ENCODE data around the gene SURF1. TPM values are rescaled to one million over a fixed set of nuclear protein-coding genes. Genes with fewer than 3 reads are reported as not detected.

SURF1 gene
- total and polyA plus RNA-seq, 9 of the 15 experiments (the other 6 are each of a cell fraction or from before 2014, with no cell fraction given): 16.1 to 31.3 (median 20.9) TPM

DNA sequence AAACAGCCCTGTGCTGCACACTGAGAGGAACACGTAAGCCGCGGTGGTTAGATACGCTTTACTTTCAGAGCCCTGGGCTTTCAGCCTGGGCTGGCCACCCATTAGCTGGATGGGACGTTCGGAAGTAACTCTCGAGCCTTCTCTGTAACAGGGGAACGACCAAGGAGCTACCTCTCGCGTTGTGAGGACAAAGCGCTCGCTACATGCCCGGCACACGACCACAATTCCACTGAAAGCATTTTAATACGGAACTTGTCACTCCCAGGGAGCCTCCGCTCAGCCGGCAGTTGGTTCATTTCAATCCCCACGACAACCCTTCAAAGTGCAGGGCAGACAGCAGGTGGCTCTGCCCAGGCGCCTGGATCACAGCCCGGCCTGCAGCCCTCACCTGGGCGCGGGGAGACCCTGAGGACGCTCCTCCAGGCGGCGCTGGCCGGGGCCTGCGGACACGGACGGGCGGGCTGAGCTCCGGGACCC lies 368 bp downstream of the SURF1 start:
- in situ Hi-C loops (cut with MboI): no loop called here
- Histone ChIP-seq H3K4me2 (ENCODE audit: insufficient read depth, low read length) (peak overlapping the region; percentile 86), H3K4me3 (peak overlapping the region; percentile 67), H3K79me2 (ENCODE audit: control insufficient read depth, insufficient read depth, low read length) (peaks cover 37% of the 10 kb centered on the region), H3K27me3 (ENCODE audit: control insufficient read depth in 2 of 2, insufficient read depth in 2 of 2, low read length in 2 of 2) (no peaks in the 10 kb centered on the region), H3K9ac (ENCODE audit: insufficient read depth in 1 of 2, low read depth in 2 of 2, low read length in 2 of 2) (peak overlapping the region; percentile 80 to 96), H3K9me1 (ENCODE audit: control insufficient read depth, insufficient read depth, low read length) (no peaks in the 10 kb centered on the region), H3K4me1 (replicated peaks in 1 of 2; ENCODE audit: control insufficient read depth in 2 of 2, insufficient read depth in 2 of 2, low read length in 2 of 2) (peaks cover 17 to 45% of the 10 kb centered on the region in 2 experiments; a peak in 4 of 5 replicates), H4K20me1 (replicated peaks; ENCODE audit: control insufficient read depth, insufficient read depth, low read length) (peaks cover 36% of the 10 kb centered on the region), H3K27ac (ENCODE audit: extremely low read depth, low read depth, low read length) (peak overlapping the region; percentile 48), H3K9me3 (replicated peaks; ENCODE audit: control insufficient read depth, insufficient read depth, low read depth, low read length) (no peaks in the 10 kb centered on the region), H2AFZ (ENCODE audit: low read depth, low read length) (no peak overlapping the region; the same call in 1 of the 2 replicates), H3K36me3 (ENCODE audit: control insufficient read depth, insufficient read depth, low read length) (peaks cover 71% of the 10 kb centered on the region)
- WGBS (ENCODE audit: insufficient coverage, low coverage, missing lambda C conversion rate): 2% methylated on average over 22 of the region's 31 CpGs
- ChIA-PET CTCF (ENCODE audit: low intra/inter-chr PET ratio) (no interaction called here), POLR2A (interaction anchor here (0.6 to 7.4 kb wide), 13 partner anchors 8 to 999 kb away, joined by 3 to 109 read pairs (median 3); partner anchors contain the start of genes MED22 and RPL7A)
- no peak for FAIRE-seq
- peak; percentile 7 for ATAC-seq
- no peak for DNase-seq (ENCODE audit: extremely low read depth in 1 of 4, low spot score in 3 of 4)
- intact Hi-C loops (cut with micrococcal nuclease): no loop called here
- TSS peak; percentile 76 for BruUV-seq (replicated peaks)
- no peak for TF ChIP-seq U2AF1 (optimal IDR thresholded peaks at IDR 0.05; ENCODE audit: low read depth, low read length)
- TF ChIP-seq ZNF589 (CRISPR knock-in tag; IDR thresholded peaks at IDR 0.05; ENCODE audit: low read depth): no peak
- TF ChIP-seq, protein P1, sequence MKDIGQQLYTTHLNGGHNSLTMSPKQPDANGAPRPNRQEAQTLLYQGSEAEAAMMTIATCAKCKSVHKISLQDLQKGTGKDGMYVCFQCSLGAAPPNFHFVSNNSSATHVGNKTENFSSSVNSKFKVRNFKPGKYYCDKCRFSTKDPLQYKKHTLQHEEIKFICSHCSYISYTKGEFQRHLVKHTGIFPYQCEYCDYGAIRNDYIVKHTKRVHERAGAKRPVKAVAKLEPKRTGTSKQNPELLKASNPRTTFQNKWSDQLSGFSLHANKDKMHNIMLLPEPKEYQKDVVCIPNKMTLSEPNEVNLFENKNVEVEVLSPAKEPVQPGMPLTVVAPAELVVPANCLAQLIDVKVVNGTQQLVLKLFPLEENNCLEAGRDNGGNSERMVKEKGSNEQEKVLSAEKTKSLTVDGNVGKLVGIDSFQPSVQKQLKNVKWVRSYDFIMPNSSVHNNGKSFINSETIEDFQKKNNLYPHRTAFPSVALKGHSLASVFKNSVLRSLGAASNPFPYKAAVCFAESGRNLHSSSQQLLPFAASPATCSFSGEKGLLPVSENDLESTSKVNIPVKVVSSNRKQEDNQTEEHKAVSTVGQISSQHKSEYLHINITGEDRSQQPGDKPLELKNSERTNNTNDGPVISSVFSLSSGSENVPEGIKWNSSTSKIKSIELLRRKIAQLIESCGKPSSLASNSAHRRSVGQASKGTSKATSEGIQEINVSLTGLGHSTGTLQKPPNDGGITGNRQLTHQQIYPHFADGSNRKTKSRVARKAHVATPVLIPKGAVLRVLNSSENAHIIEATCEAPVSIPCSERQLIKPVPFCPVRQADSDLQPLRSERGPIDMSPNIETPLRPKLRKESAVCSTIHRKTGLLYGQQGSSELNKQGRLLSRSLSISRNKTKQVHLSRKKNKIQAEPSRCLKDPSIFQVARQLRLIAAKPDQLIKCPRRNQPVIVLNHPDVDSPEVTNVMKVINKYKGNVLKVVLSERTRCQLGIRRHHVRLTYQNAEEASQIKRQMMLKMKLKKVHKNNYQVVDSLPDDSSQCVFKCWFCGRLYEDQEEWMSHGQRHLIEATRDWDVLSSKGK (CRISPR knock-in tag; IDR thresholded peaks at IDR 0.05): no peak
- TF ChIP-seq ZFX (CRISPR knock-in tag; IDR thresholded peaks at IDR 0.05): peak; percentile 43; the same call in 1 of the 2 replicates
- TF ChIP-seq BACH1 (tag; IDR thresholded peaks at IDR 0.05): no peak
- peak; percentile 61; the same call in 1 of the 2 replicates for TF ChIP-seq PHF8 (IDR thresholded peaks at IDR 0.05; ENCODE audit: borderline replicate concordance, low read length)
- TF ChIP-seq NEUROD1 (IDR thresholded peaks at IDR 0.05; ENCODE audit: borderline replicate concordance, low read depth, low read length, partially characterized antibody): no peak
- TF ChIP-seq FOXA3 (CRISPR knock-in tag; conservative IDR thresholded peaks at IDR 0.05 in 1 of 2, IDR thresholded peaks at IDR 0.05 in 1 of 2): peak in 1 of 2 experiments; percentile 26; a peak in 1 of 4 replicates
- TF ChIP-seq, protein P2, sequence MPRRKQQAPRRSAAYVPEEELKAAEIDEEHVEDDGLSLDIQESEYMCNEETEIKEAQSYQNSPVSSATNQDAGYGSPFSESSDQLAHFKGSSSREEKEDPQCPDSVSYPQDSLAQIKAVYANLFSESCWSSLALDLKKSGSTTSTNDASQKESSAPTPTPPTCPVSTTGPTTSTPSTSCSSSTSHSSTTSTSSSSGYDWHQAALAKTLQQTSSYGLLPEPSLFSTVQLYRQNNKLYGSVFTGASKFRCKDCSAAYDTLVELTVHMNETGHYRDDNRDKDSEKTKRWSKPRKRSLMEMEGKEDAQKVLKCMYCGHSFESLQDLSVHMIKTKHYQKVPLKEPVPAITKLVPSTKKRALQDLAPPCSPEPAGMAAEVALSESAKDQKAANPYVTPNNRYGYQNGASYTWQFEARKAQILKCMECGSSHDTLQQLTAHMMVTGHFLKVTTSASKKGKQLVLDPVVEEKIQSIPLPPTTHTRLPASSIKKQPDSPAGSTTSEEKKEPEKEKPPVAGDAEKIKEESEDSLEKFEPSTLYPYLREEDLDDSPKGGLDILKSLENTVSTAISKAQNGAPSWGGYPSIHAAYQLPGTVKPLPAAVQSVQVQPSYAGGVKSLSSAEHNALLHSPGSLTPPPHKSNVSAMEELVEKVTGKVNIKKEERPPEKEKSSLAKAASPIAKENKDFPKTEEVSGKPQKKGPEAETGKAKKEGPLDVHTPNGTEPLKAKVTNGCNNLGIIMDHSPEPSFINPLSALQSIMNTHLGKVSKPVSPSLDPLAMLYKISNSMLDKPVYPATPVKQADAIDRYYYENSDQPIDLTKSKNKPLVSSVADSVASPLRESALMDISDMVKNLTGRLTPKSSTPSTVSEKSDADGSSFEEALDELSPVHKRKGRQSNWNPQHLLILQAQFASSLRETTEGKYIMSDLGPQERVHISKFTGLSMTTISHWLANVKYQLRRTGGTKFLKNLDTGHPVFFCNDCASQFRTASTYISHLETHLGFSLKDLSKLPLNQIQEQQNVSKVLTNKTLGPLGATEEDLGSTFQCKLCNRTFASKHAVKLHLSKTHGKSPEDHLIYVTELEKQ (CRISPR knock-in tag; IDR thresholded peaks at IDR 0.05): no peak
- peak in 1 of 2 experiments; percentile 37; a peak in 1 of 4 replicates for TF ChIP-seq TEAD1 (CRISPR knock-in tag; IDR thresholded peaks at IDR 0.05)
- TF ChIP-seq, protein P3, sequence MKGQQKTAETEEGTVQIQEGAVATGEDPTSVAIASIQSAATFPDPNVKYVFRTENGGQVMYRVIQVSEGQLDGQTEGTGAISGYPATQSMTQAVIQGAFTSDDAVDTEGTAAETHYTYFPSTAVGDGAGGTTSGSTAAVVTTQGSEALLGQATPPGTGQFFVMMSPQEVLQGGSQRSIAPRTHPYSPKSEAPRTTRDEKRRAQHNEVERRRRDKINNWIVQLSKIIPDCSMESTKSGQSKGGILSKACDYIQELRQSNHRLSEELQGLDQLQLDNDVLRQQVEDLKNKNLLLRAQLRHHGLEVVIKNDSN (CRISPR knock-in tag; IDR thresholded peaks at IDR 0.05): no peak
- no peak for TF ChIP-seq ZBTB17 (CRISPR knock-in tag; IDR thresholded peaks at IDR 0.05)
- TF ChIP-seq SIN3A (IDR thresholded peaks at IDR 0.05; ENCODE audit: borderline replicate concordance in 2 of 2, control insufficient read depth in 1 of 2, low read depth in 2 of 2, low read length in 2 of 2): no peak
